B cell (primary cell): ENCODE data around the gene MDGA2. TPM values are rescaled to one million over a fixed set of nuclear protein-coding genes. Genes with fewer than 3 reads are reported as not detected.
A peak's percentile ranks its signal among the peaks of the same experiment; 100 is the strongest.

Experiments
- ATAC-seq: fragments of 200-7000 bp; cut with Tn5 transposase; one replicate; pipeline ENCODE4 v1.10.0; 2021; ENCODE audit warnings: low read depth, mild to moderate bottlenecking, moderate number of reproducible peaks, moderate library complexity
- CTCF ChIA-PET: fragments of 350-600 bp; sonication (Branson Sonifier 250); formaldehyde crosslinking; loops from one replicate; lab custom pipeline; 2021; ENCODE audit warnings: antibody characterized with exemption, inconsistent platforms; lab: Charles Lee
- POLR2A ChIA-PET: fragments of 350-600 bp; sonication (Branson Sonifier 250); formaldehyde crosslinking; loops from one replicate; lab custom pipeline; 2021; ENCODE audit warnings: antibody characterized with exemption; lab: Charles Lee
- DNase-seq: peaks from one replicate; pipeline ENCODE4 v3.0.0; 2013
- H2AFZ ChIP-seq: 2 replicates; pipeline ENCODE4 v1.6.1; 2012; ENCODE audit warnings: mild to moderate bottlenecking, low read depth, low read length; ENCODE audit not compliant: insufficient read depth, poor library complexity, severe bottlenecking
- H3K27ac ChIP-seq, 2 donors: 1 replicate in 1 of 2; 2 replicates in 1 of 2; pipeline ENCODE4 v1.5.1; 2012 to 2013; ENCODE audit warnings: low read length in 2 of 2, mild to moderate bottlenecking in 2 of 2, moderate library complexity in 1 of 2
- H3K27me3 ChIP-seq, 4 experiments: fragments of 200-600 bp in 1 of 4; sonication (generic) in 1 of 4; replicated peaks in 1 of 4; 1 replicate in 2 of 4; 2 replicates in 2 of 4; pipeline versions ENCODE4 v1.6.1 to v1.7.0; 2013 to 2016; ENCODE audit warnings: low read length in 3 of 4, mild to moderate bottlenecking in 2 of 4, mixed read lengths in 1 of 4, moderate library complexity in 1 of 4; ENCODE audit not compliant: insufficient read depth in 4 of 4, control insufficient read depth in 3 of 4; ENCODE audit errors: control extremely low read depth in 1 of 4
- H3K36me3 ChIP-seq, 2 experiments: replicated peaks in 1 of 2; 1 replicate in 1 of 2; 2 replicates in 1 of 2; pipeline versions ENCODE4 v1.6.1 to v1.7.1; 2013; ENCODE audit warnings: low read length in 1 of 2; ENCODE audit not compliant: insufficient read depth in 2 of 2, control insufficient read depth in 1 of 2; ENCODE audit errors: control extremely low read depth in 1 of 2, extremely low read depth in 1 of 2
- H3K4me1 ChIP-seq, 2 donors: fragments of 200-600 bp in 1 of 2; sonication (generic) in 1 of 2; 1 replicate in 1 of 2; 2 replicates in 1 of 2; pipeline versions ENCODE4 v1.5.1 to v1.6.1; 2013 to 2017; ENCODE audit warnings: low read length in 2 of 2; ENCODE audit not compliant: control insufficient read depth in 2 of 2, insufficient read depth in 2 of 2
- H3K4me2 ChIP-seq: replicated peaks from 2 replicates; pipeline ENCODE3; 2012; ENCODE audit warnings: mild to moderate bottlenecking, low read depth, low read length; ENCODE audit not compliant: poor library complexity, severe bottlenecking
- H3K4me3 ChIP-seq, 5 experiments: fragments of 200-600 bp in 1 of 5; sonication (generic) in 1 of 5; 1 replicate in 3 of 5; 2 replicates in 2 of 5; pipeline versions ENCODE4 v1.5.1 to v1.7.0; 2011 to 2016; ENCODE audit warnings: low read length in 4 of 5, mild to moderate bottlenecking in 4 of 5, low read depth in 2 of 5, control low read depth in 1 of 5, moderate library complexity in 1 of 5; ENCODE audit not compliant: insufficient read depth in 1 of 5; ENCODE audit errors: control extremely low read depth in 1 of 5, extremely low read depth in 1 of 5
- H3K79me2 ChIP-seq: fragments of 200-600 bp; sonication (generic); one replicate; pipeline ENCODE4 v1.6.0; 2016; ENCODE audit warnings: low read length; ENCODE audit not compliant: control insufficient read depth, insufficient read depth
- H3K9ac ChIP-seq: fragments of 200-600 bp; sonication (generic); 2 replicates; pipeline ENCODE4 v1.6.1; 2017; ENCODE audit warnings: mild to moderate bottlenecking, low read length, moderate library complexity
- H3K9me3 ChIP-seq, 3 donors: one replicate each; pipeline versions ENCODE4 v1.6.1 to v1.7.1; 2013; ENCODE audit warnings: low read length in 2 of 3; ENCODE audit not compliant: control insufficient read depth in 2 of 3, insufficient read depth in 1 of 3; ENCODE audit errors: control extremely low read depth in 1 of 3
- H4K20me1 ChIP-seq: 2 replicates; pipeline ENCODE4 v1.6.0; 2012; ENCODE audit warnings: mild to moderate bottlenecking, low read length; ENCODE audit not compliant: insufficient read depth, control insufficient read depth, poor library complexity, severe bottlenecking
- H3K27ac Mint-ChIP-seq: one replicate; pipeline ENCODE4 v1.8.0; 2021; ENCODE audit warnings: mixed read lengths
- H3K27me3 Mint-ChIP-seq: one replicate; pipeline ENCODE4 v1.8.0; 2021; ENCODE audit warnings: mixed read lengths
- H3K4me1 Mint-ChIP-seq: one replicate; pipeline ENCODE4 v1.8.0; 2021; ENCODE audit warnings: mixed read lengths
- H3K4me3 Mint-ChIP-seq: one replicate; pipeline ENCODE4 v1.8.0; 2021; ENCODE audit warnings: mixed read lengths
- H3K9me3 Mint-ChIP-seq: one replicate; pipeline ENCODE4 v1.8.0; 2022; ENCODE audit warnings: mixed read lengths; ENCODE audit not compliant: insufficient read depth
- EZH2 ChIP-seq: IDR thresholded peaks from 2 replicates; pipeline ENCODE4 v1.6.1; 2012; ENCODE audit warnings: borderline replicate concordance, low read depth, mild to moderate bottlenecking, moderate library complexity, low read length; ENCODE audit not compliant: insufficient read depth, poor library complexity, severe bottlenecking
- WGBS: methylation state at CpG from one replicate; pipeline ENCODE4 v1.1.5; 2013; ENCODE audit warnings: missing lambda C conversion rate; ENCODE audit not compliant: insufficient coverage; 5-methylcytosine and 5-hydroxymethylcytosine counted together
- intact Hi-C: fragments of 100-400 bp; cut with micrococcal nuclease; formaldehyde crosslinking; loops from one replicate; pipeline ENCODE4 v1.10.0; 2022
- polyA minus RNA-seq: library from RNA; depleted of rRNA, polyadenylated mRNA; stranded (reverse); fragments of >200 nt; gene quantifications from 2 replicates; pipeline ENCODE4 v1.2.3, GENCODE V29; 2012
- polyA plus RNA-seq: library from polyadenylated mRNA; depleted of rRNA; stranded (reverse); fragments of >200 nt; gene quantifications from 2 replicates; pipeline ENCODE4 v1.2.3, GENCODE V29; 2012
- total RNA-seq, 2 donors: library from RNA; stranded (reverse); fragments of 120-200 nt in 1 of 2; gene quantifications; 1 replicate in 1 of 2; 2 replicates in 1 of 2; pipeline versions ENCODE4 v1.2.3 to v1.2.4, GENCODE V29; 2013 to 2022
- TF ChIP-seq, protein P1 (sequence below): fragments of 200-600 bp; IDR thresholded peaks from one replicate; pipeline ENCODE4 v1.8.0; 2022; ENCODE audit warnings: antibody characterized with exemption, mild to moderate bottlenecking

Gene MDGA2
- total RNA-seq (not detected in 2 replicates), polyA plus RNA-seq (not detected in 2 replicates), polyA minus RNA-seq (not detected in 2 replicates)
- total RNA-seq (2013) = not detected

DNA sequence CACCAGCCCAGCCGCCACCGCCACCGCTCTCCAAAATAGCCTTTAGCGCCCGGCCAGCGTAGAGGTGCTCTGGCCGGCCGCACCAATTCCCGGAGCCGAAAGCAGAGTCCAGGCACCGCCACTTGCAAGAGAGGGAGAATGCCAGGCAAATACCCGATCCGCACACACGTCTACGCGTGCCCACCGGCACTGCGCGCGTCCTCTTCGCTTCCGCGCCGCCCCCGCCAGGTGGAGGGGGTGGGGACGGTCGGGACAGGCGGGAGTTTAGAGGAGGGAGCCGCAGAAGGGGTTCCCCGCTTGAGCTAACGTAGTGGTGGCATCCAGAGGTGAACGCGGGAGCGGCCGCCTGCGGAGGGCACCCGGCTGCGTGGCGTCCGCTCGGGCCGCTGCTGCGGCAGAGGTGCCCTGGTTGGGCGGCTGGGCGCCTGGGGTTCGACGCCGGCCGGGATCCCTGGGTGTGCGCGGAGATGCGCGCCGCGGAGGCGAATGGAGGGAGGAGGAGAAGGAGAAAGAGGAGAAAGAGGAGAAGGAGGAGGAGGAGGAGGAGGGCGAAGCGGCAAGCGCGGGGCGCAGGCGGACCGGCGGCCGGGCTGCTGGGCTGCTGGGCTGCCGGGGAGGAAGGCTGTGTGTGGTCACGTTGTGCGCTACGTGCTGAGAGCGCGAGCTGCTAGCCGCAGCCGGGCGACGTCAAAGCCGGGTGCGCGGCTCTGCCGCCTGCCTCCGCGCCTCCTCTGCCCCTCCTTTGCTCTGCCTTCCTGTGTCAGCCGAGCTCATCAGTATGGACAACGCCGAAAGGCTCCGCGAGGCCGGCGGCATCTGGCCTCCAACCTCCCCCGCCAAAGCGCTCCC lies at the start of gene MDGA2:
TSS of gene MDGA2 (minus strand) at position 140 of the 849 bp plus-strand sequence.
- Histone ChIP-seq H3K4me2 (no peak within 1 kb of the TSS), H3K9ac (no peak within 1 kb of the TSS), H3K9me3 (peaks cover 0 to 9% (median 0%) of the 10 kb centered on the region in 3 donors), H3K79me2 (no peaks in the 10 kb centered on the region), H2AFZ (no peak within 1 kb of the TSS), H3K4me3 (no peak within 1 kb of the TSS), H3K27me3 (peaks cover 0 to 24% (median 10%) of the 10 kb centered on the region in 4 experiments), H3K36me3 (no peaks in the 10 kb centered on the region), H4K20me1 (no peaks in the 10 kb centered on the region), H3K27ac (no peak within 1 kb of the TSS), H3K4me1 (no peaks in the 10 kb centered on the region)
- peaks cover 5% of the 10 kb centered on the region for H3K4me1 Mint-ChIP-seq
- no peak within 1 kb of the TSS for H3K4me3 Mint-ChIP-seq
- peaks cover 31% of the 10 kb centered on the region for H3K27me3 Mint-ChIP-seq
- H3K27ac Mint-ChIP-seq = no peak within 1 kb of the TSS
- no peaks in the 10 kb centered on the region for H3K9me3 Mint-ChIP-seq
- ChIA-PET CTCF (no interaction called here), POLR2A (no interaction called here)
- intact Hi-C loops = no loop called here
- WGBS = 10% methylated on average over 85 of the region's 90 CpGs
- DNase-seq (peak; percentile 2), ATAC-seq (no peak)
- TF ChIP-seq, protein P1, sequence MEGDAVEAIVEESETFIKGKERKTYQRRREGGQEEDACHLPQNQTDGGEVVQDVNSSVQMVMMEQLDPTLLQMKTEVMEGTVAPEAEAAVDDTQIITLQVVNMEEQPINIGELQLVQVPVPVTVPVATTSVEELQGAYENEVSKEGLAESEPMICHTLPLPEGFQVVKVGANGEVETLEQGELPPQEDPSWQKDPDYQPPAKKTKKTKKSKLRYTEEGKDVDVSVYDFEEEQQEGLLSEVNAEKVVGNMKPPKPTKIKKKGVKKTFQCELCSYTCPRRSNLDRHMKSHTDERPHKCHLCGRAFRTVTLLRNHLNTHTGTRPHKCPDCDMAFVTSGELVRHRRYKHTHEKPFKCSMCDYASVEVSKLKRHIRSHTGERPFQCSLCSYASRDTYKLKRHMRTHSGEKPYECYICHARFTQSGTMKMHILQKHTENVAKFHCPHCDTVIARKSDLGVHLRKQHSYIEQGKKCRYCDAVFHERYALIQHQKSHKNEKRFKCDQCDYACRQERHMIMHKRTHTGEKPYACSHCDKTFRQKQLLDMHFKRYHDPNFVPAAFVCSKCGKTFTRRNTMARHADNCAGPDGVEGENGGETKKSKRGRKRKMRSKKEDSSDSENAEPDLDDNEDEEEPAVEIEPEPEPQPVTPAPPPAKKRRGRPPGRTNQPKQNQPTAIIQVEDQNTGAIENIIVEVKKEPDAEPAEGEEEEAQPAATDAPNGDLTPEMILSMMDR = no peak
- no peak for TF ChIP-seq EZH2
